Mammary epithelial cell (primary cell): ENCODE measurements around the gene RNF126.

ENCODE experiments used
- EZH2 ChIP-seq: IDR thresholded peaks from 2 replicates; pipeline ENCODE4 v1.6.1; 2012; ENCODE audit warnings: low read length, inconsistent platforms, borderline replicate concordance
- TF ChIP-seq, protein P1 (sequence below), 2 donors: IDR thresholded peaks in 1 of 2; conservative IDR thresholded peaks in 1 of 2; 2 replicates each; pipeline ENCODE4 v1.5.1; 2011 to 2012; ENCODE audit warnings: inconsistent platforms in 2 of 2, low read length in 2 of 2, mild to moderate bottlenecking in 2 of 2, control low read depth in 1 of 2, low read depth in 1 of 2; ENCODE audit not compliant: insufficient read depth in 1 of 2; ENCODE audit errors: extremely low read depth in 1 of 2

DNA sequence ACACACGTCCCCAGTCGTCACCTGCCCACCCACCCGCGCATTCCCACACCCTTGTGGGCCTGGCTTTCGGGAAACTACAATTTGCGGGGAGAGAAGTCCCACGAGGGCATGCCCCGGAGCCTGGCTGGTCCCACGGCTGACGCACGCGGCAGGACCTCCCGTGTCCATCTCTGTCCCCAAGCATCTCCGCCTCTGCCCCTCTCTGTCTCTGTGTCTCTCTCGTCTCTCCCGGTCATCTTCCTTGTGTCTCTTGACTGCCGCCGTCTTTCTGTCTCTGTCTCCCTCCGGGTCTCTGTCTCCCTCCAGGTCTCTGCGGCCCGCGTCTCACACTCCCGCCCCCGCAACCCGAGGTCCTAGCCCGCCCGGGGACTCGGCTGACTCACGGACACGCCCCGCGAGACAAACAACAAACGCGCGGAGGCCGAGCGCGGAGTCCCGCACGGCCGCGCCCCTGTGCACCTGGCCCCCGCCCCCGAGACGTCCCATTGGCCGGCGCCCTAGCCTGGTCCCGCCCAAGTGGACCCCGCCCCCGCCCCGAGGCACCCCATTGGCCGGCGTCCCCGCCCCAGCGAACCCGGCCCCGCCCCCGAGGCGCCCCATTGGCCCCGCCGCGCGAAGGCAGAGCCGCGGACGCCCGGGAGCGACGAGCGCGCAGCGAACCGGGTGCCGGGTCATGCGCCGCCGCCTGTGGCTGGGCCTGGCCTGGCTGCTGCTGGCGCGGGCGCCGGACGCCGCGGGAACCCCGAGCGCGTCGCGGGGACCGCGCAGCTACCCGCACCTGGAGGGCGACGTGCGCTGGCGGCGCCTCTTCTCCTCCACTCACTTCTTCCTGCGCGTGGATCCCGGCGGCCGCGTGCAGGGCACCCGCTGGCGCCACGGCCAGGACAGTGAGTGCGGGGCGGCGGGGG, 23.5 kb downstream of the RNF126 start, which contains the start of gene FGF22:
- TF ChIP-seq, protein P1, sequence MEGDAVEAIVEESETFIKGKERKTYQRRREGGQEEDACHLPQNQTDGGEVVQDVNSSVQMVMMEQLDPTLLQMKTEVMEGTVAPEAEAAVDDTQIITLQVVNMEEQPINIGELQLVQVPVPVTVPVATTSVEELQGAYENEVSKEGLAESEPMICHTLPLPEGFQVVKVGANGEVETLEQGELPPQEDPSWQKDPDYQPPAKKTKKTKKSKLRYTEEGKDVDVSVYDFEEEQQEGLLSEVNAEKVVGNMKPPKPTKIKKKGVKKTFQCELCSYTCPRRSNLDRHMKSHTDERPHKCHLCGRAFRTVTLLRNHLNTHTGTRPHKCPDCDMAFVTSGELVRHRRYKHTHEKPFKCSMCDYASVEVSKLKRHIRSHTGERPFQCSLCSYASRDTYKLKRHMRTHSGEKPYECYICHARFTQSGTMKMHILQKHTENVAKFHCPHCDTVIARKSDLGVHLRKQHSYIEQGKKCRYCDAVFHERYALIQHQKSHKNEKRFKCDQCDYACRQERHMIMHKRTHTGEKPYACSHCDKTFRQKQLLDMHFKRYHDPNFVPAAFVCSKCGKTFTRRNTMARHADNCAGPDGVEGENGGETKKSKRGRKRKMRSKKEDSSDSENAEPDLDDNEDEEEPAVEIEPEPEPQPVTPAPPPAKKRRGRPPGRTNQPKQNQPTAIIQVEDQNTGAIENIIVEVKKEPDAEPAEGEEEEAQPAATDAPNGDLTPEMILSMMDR (conservative IDR thresholded peaks at IDR 0.05 in 1 of 2, IDR thresholded peaks at IDR 0.05 in 1 of 2; ENCODE audit: extremely low read depth in 1 of 2, insufficient read depth in 1 of 2, low read depth in 1 of 2, low read length in 2 of 2): no peak
- no peak for TF ChIP-seq EZH2
